ENCODE data around the gene MAPKAPK5.
A peak's percentile ranks its signal among the peaks of the same experiment; 100 is the strongest.
"Not testable (repeated sequence)": the region's sequence is repeated elsewhere in the genome, so short reads cannot be mapped to it uniquely, and the experiment has no call there.

The MAPKAPK5 gene

GRCh38 chr12:111841750-111842555, at the start of gene MAPKAPK5:
TSS of gene MAPKAPK5 (plus strand) at chr12:111842228. CDS start at chr12:111842734, 506 bp downstream.
- no peaks in the 10 kb centered on the region for H3K9me3 Mint-ChIP-seq
- H3K27me3 Mint-ChIP-seq, result no peaks in the 10 kb centered on the region
- DNase-seq (ENCODE audit: low spot score in 2 of 2), result peak; percentile 98
- ATAC-seq (replicated peaks; ENCODE audit: extremely low read depth, poor library complexity, severe bottlenecking), result peak; percentile 91
- H3K27ac Mint-ChIP-seq (ENCODE audit: low read depth), result peak within 1 kb of the TSS; percentile 99
- peaks cover 35% of the 10 kb centered on the region for H3K36me3 Mint-ChIP-seq (ENCODE audit: insufficient read depth)
- H3K4me3 Mint-ChIP-seq, result peak within 1 kb of the TSS; percentile 83
- peaks cover 47% of the 10 kb centered on the region for H3K4me1 Mint-ChIP-seq

- no peak overlapping the region for H3K27ac Mint-ChIP-seq (ENCODE audit: low read depth)
- DNase-seq (ENCODE audit: low spot score in 2 of 2) (no peak), ATAC-seq (replicated peaks; ENCODE audit: extremely low read depth, poor library complexity, severe bottlenecking) (no peak)
- no peaks in the 10 kb centered on the region for H3K9me3 Mint-ChIP-seq
- peaks cover 3% of the 10 kb centered on the region for H3K36me3 Mint-ChIP-seq (ENCODE audit: insufficient read depth)
- no peak overlapping the region for H3K4me3 Mint-ChIP-seq
- no peaks in the 10 kb centered on the region for H3K27me3 Mint-ChIP-seq
- no peaks in the 10 kb centered on the region for H3K4me1 Mint-ChIP-seq
Observed at GRCh38 chr12:111792856-111793235, 49.2 kb upstream of the MAPKAPK5 start.

GRCh38 chr12:111798182-111798581, 43.8 kb upstream of the MAPKAPK5 start:
- DNase-seq (ENCODE audit: low spot score in 2 of 2) (no peak), ATAC-seq (replicated peaks; ENCODE audit: extremely low read depth, poor library complexity, severe bottlenecking) (no peak)
- peaks cover 2% of the 10 kb centered on the region for H3K36me3 Mint-ChIP-seq (ENCODE audit: insufficient read depth)
- no peaks in the 10 kb centered on the region for H3K4me1 Mint-ChIP-seq
- no peak overlapping the region for H3K27ac Mint-ChIP-seq (ENCODE audit: low read depth)
- no peaks in the 10 kb centered on the region for H3K9me3 Mint-ChIP-seq
- no peaks in the 10 kb centered on the region for H3K27me3 Mint-ChIP-seq
- H3K4me3 Mint-ChIP-seq, result no peak overlapping the region

- Mint-ChIP-seq H3K27me3 (no peaks in the 10 kb centered on the region), H3K4me3 (no peak overlapping the region), H3K36me3 (ENCODE audit: insufficient read depth) (peaks cover 2% of the 10 kb centered on the region), H3K4me1 (no peaks in the 10 kb centered on the region), H3K27ac (ENCODE audit: low read depth) (no peak overlapping the region), H3K9me3 (no peaks in the 10 kb centered on the region)
- DNase-seq (ENCODE audit: low spot score in 2 of 2), result no peak
- ATAC-seq (replicated peaks; ENCODE audit: extremely low read depth, poor library complexity, severe bottlenecking), result no peak
Observed at GRCh38 chr12:111799758-111800157, 42.3 kb upstream of the MAPKAPK5 start.

- ATAC-seq (replicated peaks; ENCODE audit: extremely low read depth, poor library complexity, severe bottlenecking) (no peak), DNase-seq (ENCODE audit: low spot score in 2 of 2) (no peak)
- no peaks in the 10 kb centered on the region for H3K27me3 Mint-ChIP-seq
- H3K4me3 Mint-ChIP-seq, result no peak overlapping the region
- H3K4me1 Mint-ChIP-seq, result no peaks in the 10 kb centered on the region
- no peak overlapping the region for H3K27ac Mint-ChIP-seq (ENCODE audit: low read depth)
- no peaks in the 10 kb centered on the region for H3K9me3 Mint-ChIP-seq
- peaks cover 5% of the 10 kb centered on the region for H3K36me3 Mint-ChIP-seq (ENCODE audit: insufficient read depth)
Observed at GRCh38 chr12:111803038-111803626, 38.9 kb upstream of the MAPKAPK5 start.

- Mint-ChIP-seq H3K27me3 (no peaks in the 10 kb centered on the region), H3K27ac (ENCODE audit: low read depth) (no peak overlapping the region), H3K4me3 (no peak overlapping the region), H3K36me3 (ENCODE audit: insufficient read depth) (peaks cover 5% of the 10 kb centered on the region), H3K4me1 (no peaks in the 10 kb centered on the region), H3K9me3 (no peaks in the 10 kb centered on the region)
- ATAC-seq (replicated peaks; ENCODE audit: extremely low read depth, poor library complexity, severe bottlenecking), result no peak
- DNase-seq (ENCODE audit: low spot score in 2 of 2), result no peak
Observed at GRCh38 chr12:111803851-111804250, 38.2 kb upstream of the MAPKAPK5 start.

GRCh38 chr12:111806304-111806703, 35.7 kb upstream of the MAPKAPK5 start:
- Mint-ChIP-seq H3K36me3 (ENCODE audit: insufficient read depth) (peaks cover 6% of the 10 kb centered on the region), H3K9me3 (no peaks in the 10 kb centered on the region)

GRCh38 chr12:111807232-111807631, 34.8 kb upstream of the MAPKAPK5 start:
- H3K36me3 Mint-ChIP-seq (ENCODE audit: insufficient read depth), result peaks cover 6% of the 10 kb centered on the region
- no peak overlapping the region for H3K27ac Mint-ChIP-seq (ENCODE audit: low read depth)
- DNase-seq (ENCODE audit: low spot score in 2 of 2), result no peak
- no peaks in the 10 kb centered on the region for H3K4me1 Mint-ChIP-seq
- H3K4me3 Mint-ChIP-seq, result no peak overlapping the region
- no peaks in the 10 kb centered on the region for H3K27me3 Mint-ChIP-seq
- no peak for ATAC-seq (replicated peaks; ENCODE audit: extremely low read depth, poor library complexity, severe bottlenecking)
- H3K9me3 Mint-ChIP-seq, result no peaks in the 10 kb centered on the region

More at GRCh38 chr12:111806304-111806703, 35.7 kb upstream of the MAPKAPK5 start:
- no peak overlapping the region for H3K4me3 Mint-ChIP-seq
- no peak for DNase-seq (ENCODE audit: low spot score in 2 of 2)
- no peaks in the 10 kb centered on the region for H3K27me3 Mint-ChIP-seq
- no peaks in the 10 kb centered on the region for H3K4me1 Mint-ChIP-seq
- H3K27ac Mint-ChIP-seq (ENCODE audit: low read depth), result no peak overlapping the region
- no peak for ATAC-seq (replicated peaks; ENCODE audit: extremely low read depth, poor library complexity, severe bottlenecking)

GRCh38 chr12:111812881-111813741, 28.9 kb upstream of the MAPKAPK5 start:
- DNase-seq (ENCODE audit: low spot score in 2 of 2), result peak; percentile 37 to 39
- no peaks in the 10 kb centered on the region for H3K9me3 Mint-ChIP-seq
- H3K4me1 Mint-ChIP-seq, result peaks cover 11% of the 10 kb centered on the region
- H3K4me3 Mint-ChIP-seq, result peak overlapping the region; percentile 31
- ATAC-seq (replicated peaks; ENCODE audit: extremely low read depth, poor library complexity, severe bottlenecking), result peak; percentile 80
- peaks cover 2% of the 10 kb centered on the region for H3K36me3 Mint-ChIP-seq (ENCODE audit: insufficient read depth)
- H3K27me3 Mint-ChIP-seq, result peaks cover 8% of the 10 kb centered on the region
- H3K27ac Mint-ChIP-seq (ENCODE audit: low read depth), result no peak overlapping the region

- peaks cover 11% of the 10 kb centered on the region for H3K4me1 Mint-ChIP-seq
- H3K36me3 Mint-ChIP-seq (ENCODE audit: insufficient read depth), result no peaks in the 10 kb centered on the region
Observed at GRCh38 chr12:111816065-111816615, 25.9 kb upstream of the MAPKAPK5 start.

GRCh38 chr12:111816898-111817297, 25.1 kb upstream of the MAPKAPK5 start:
- H3K9me3 Mint-ChIP-seq; DNase-seq (ENCODE audit: low spot score in 2 of 2); H3K36me3 Mint-ChIP-seq (ENCODE audit: insufficient read depth); ATAC-seq (replicated peaks; ENCODE audit: extremely low read depth, poor library complexity, severe bottlenecking); H3K27ac Mint-ChIP-seq (ENCODE audit: low read depth); H3K4me3 Mint-ChIP-seq: not testable (repeated sequence)
- peaks cover 11% of the 10 kb centered on the region for H3K4me1 Mint-ChIP-seq
- peaks cover 26% of the 10 kb centered on the region for H3K27me3 Mint-ChIP-seq

More at GRCh38 chr12:111816065-111816615, 25.9 kb upstream of the MAPKAPK5 start:
- Mint-ChIP-seq H3K9me3 (no peaks in the 10 kb centered on the region), H3K27ac (ENCODE audit: low read depth) (no peak overlapping the region), H3K27me3 (peaks cover 18% of the 10 kb centered on the region), H3K4me3 (no peak overlapping the region)
- ATAC-seq (replicated peaks; ENCODE audit: extremely low read depth, poor library complexity, severe bottlenecking), result no peak
- DNase-seq (ENCODE audit: low spot score in 2 of 2), result no peak

GRCh38 chr12:111818340-111818739, 23.7 kb upstream of the MAPKAPK5 start:
- H3K36me3 Mint-ChIP-seq (ENCODE audit: insufficient read depth), result no peaks in the 10 kb centered on the region
- ATAC-seq (replicated peaks; ENCODE audit: extremely low read depth, poor library complexity, severe bottlenecking) (no peak), DNase-seq (ENCODE audit: low spot score in 2 of 2) (no peak)
- peaks cover 36% of the 10 kb centered on the region for H3K27me3 Mint-ChIP-seq
- no peak overlapping the region for H3K4me3 Mint-ChIP-seq
- H3K4me1 Mint-ChIP-seq, result peaks cover 3% of the 10 kb centered on the region
- no peaks in the 10 kb centered on the region for H3K9me3 Mint-ChIP-seq
- H3K27ac Mint-ChIP-seq (ENCODE audit: low read depth), result no peak overlapping the region

All from central memory CD8-positive, alpha-beta T cell (primary cell).